ENCODE data around the gene ULBP1. TPM values are rescaled to one million over a fixed set of nuclear protein-coding genes. Genes with fewer than 3 reads are reported as not detected.
A peak's percentile ranks its signal among the peaks of the same experiment; 100 is the strongest.
"Not testable (repeated sequence)": the region's sequence is repeated elsewhere in the genome, so short reads cannot be mapped to it uniquely, and the experiment has no call there.

The ULBP1 gene
- polyA plus RNA-seq, 1 experiment: 2.8 TPM

GRCh38 chr6:149959806-149960205, 3.9 kb upstream of the ULBP1 start:
- CTCF ChIA-PET: interaction anchor here (1.5 kb wide), 1 partner anchor 57 kb away, joined by 3 read pairs; no protein-coding TSS in a partner anchor
- H3K4me3 ChIP-seq (ENCODE audit: low read depth, low read length); H3K9me3 ChIP-seq (ENCODE audit: control insufficient read depth, insufficient read depth, low read length); POLR2A ChIA-PET; DNase-seq (ENCODE audit: low read depth, low spot score); H3K27ac ChIP-seq (ENCODE audit: low read depth, low read length): not testable (repeated sequence)
- peaks cover 40% of the 10 kb centered on the region for H3K27me3 ChIP-seq (ENCODE audit: control insufficient read depth, insufficient read depth, low read length)

- H3K27ac ChIP-seq (ENCODE audit: low read depth, low read length): no peak overlapping the region
- ChIA-PET POLR2A (no interaction called here), CTCF (interaction anchor here (1.5 kb wide), 1 partner anchor 56 kb away, joined by 3 read pairs; no protein-coding TSS in a partner anchor)
- no peak for DNase-seq (ENCODE audit: low read depth, low spot score)
- no peaks in the 10 kb centered on the region; the same call in 1 of the 2 replicates for H3K9me3 ChIP-seq (ENCODE audit: control insufficient read depth, insufficient read depth, low read length)
- H3K27me3 ChIP-seq (ENCODE audit: control insufficient read depth, insufficient read depth, low read length): peaks cover 42% of the 10 kb centered on the region
- TF ChIP-seq CTCF (IDR thresholded peaks at IDR 0.05; ENCODE audit: low read depth, low read length): no peak
- no peak overlapping the region for H3K4me3 ChIP-seq (ENCODE audit: low read depth, low read length)
These were observed 3.3 kb upstream of the ULBP1 start for GRCh38 chr6:149960488-149960887.

- ChIA-PET POLR2A (no interaction called here), CTCF (interaction anchor here (0.7 kb wide), 2 partner anchors 10 to 111 kb away, joined by 3 read pairs; no protein-coding TSS in a partner anchor)
- DNase-seq (ENCODE audit: low read depth, low spot score): no peak
- 0 out of 2 replicates have a peak, but pooled peaks have one; percentile 15 for TF ChIP-seq CTCF (IDR thresholded peaks at IDR 0.05; ENCODE audit: low read depth, low read length)
- Histone ChIP-seq H3K4me3 (ENCODE audit: low read depth, low read length) (no peak overlapping the region), H3K27me3 (ENCODE audit: control insufficient read depth, insufficient read depth, low read length) (peaks cover 36% of the 10 kb centered on the region), H3K27ac (ENCODE audit: low read depth, low read length) (no peak overlapping the region), H3K9me3 (ENCODE audit: control insufficient read depth, insufficient read depth, low read length) (no peaks in the 10 kb centered on the region; the same call in 1 of the 2 replicates)
These were observed 1.9 kb upstream of the ULBP1 start for GRCh38 chr6:149961728-149962425.

GRCh38 chr6:149962461-149963211, 1.1 kb upstream of the ULBP1 start:
- POLR2A ChIA-PET: no interaction called here
- H3K27ac ChIP-seq (ENCODE audit: low read depth, low read length): no peak overlapping the region
- no peak for TF ChIP-seq CTCF (IDR thresholded peaks at IDR 0.05; ENCODE audit: low read depth, low read length)
- H3K9me3 ChIP-seq (ENCODE audit: control insufficient read depth, insufficient read depth, low read length): no peaks in the 10 kb centered on the region; the same call in 1 of the 2 replicates
- H3K27me3 ChIP-seq (ENCODE audit: control insufficient read depth, insufficient read depth, low read length): peaks cover 39% of the 10 kb centered on the region
- peak overlapping the region; percentile 64; the same call in 1 of the 2 replicates for H3K4me3 ChIP-seq (ENCODE audit: low read depth, low read length)
- CTCF ChIA-PET: no interaction called here
- DNase-seq (ENCODE audit: low read depth, low spot score): no peak

GRCh38 chr6:149963212-149963461, 606 bp upstream of the ULBP1 start:
- no peak for DNase-seq (ENCODE audit: low read depth, low spot score)
- Histone ChIP-seq H3K27ac (ENCODE audit: low read depth, low read length) (no peak overlapping the region), H3K27me3 (ENCODE audit: control insufficient read depth, insufficient read depth, low read length) (peaks cover 41% of the 10 kb centered on the region), H3K9me3 (ENCODE audit: control insufficient read depth, insufficient read depth, low read length) (no peaks in the 10 kb centered on the region; the same call in 1 of the 2 replicates), H3K4me3 (ENCODE audit: low read depth, low read length) (peak overlapping the region; percentile 64)
- no peak for TF ChIP-seq CTCF (IDR thresholded peaks at IDR 0.05; ENCODE audit: low read depth, low read length)
- ChIA-PET CTCF (no interaction called here), POLR2A (no interaction called here)
